Activated CD4-positive, alpha-beta memory T cell treated with anti-CD3 and anti-CD28 coated beads for 36 hours (primary cell): ENCODE data around the gene RBMS3. TPM values are rescaled to one million over a fixed set of nuclear protein-coding genes. Genes with fewer than 3 reads are reported as not detected.
"Not testable (repeated sequence)": the region's sequence is repeated elsewhere in the genome, so short reads cannot be mapped to it uniquely, and the experiment has no call there.

Experiments
- CTCF ChIA-PET: fragments of 350-600 bp; sonication (Branson Sonifier 250); formaldehyde crosslinking; loops from one replicate; lab custom pipeline; 2021; ENCODE audit warnings: antibody characterized with exemption, inconsistent platforms; lab: Charles Lee
- POLR2A ChIA-PET: fragments of 350-600 bp; sonication (Branson Sonifier 250); formaldehyde crosslinking; loops from one replicate; lab custom pipeline; 2021; ENCODE audit warnings: antibody characterized with exemption; lab: Charles Lee
- DNase-seq: peaks from one replicate; pipeline ENCODE4 v3.0.0-alpha.2; 2020
- H3K27ac Mint-ChIP-seq: one replicate; pipeline ENCODE4 v1.8.0; 2021; ENCODE audit warnings: mixed read lengths
- H3K27me3 Mint-ChIP-seq: one replicate; pipeline ENCODE4 v1.8.0; 2021; ENCODE audit warnings: mixed read lengths
- H3K36me3 Mint-ChIP-seq: one replicate; pipeline ENCODE4 v1.8.0; 2021; ENCODE audit warnings: mixed read lengths
- H3K4me1 Mint-ChIP-seq: one replicate; pipeline ENCODE4 v1.8.0; 2021; ENCODE audit warnings: low read depth, mixed read lengths
- H3K4me3 Mint-ChIP-seq: one replicate; pipeline ENCODE4 v1.8.0; 2021; ENCODE audit warnings: mild to moderate bottlenecking, mixed read lengths
- H3K9me3 Mint-ChIP-seq: one replicate; pipeline ENCODE4 v1.8.0; 2021; ENCODE audit warnings: mixed read lengths
- intact Hi-C: fragments of 100-400 bp; cut with micrococcal nuclease; formaldehyde crosslinking; loops from one replicate; pipeline ENCODE4 v1.15.1; 2023
- total RNA-seq, 2 experiments: library from RNA; stranded (reverse); gene quantifications; one replicate each; pipeline ENCODE4 v1.2.3, GENCODE V29; 2021

Gene RBMS3
- total RNA-seq, 2 experiments from 2014 or later = 1.6 TPM

- Mint-ChIP-seq H3K27ac (no peak overlapping the region), H3K4me1 (no peaks in the 10 kb centered on the region), H3K9me3 (peaks cover 9% of the 10 kb centered on the region), H3K27me3 (no peaks in the 10 kb centered on the region), H3K4me3 (no peak overlapping the region), H3K36me3 (no peaks in the 10 kb centered on the region)
- ChIA-PET CTCF (no interaction called here), POLR2A (no interaction called here)
- no peak for DNase-seq
- intact Hi-C loops = no loop called here
Observed at GRCh38 chr3:29389362-29389761, 108.5 kb downstream of the RBMS3 start.

GRCh38 chr3:29392625-29393388 lies 111.9 kb downstream of the RBMS3 start:
- Mint-ChIP-seq H3K4me1 (no peaks in the 10 kb centered on the region), H3K36me3 (no peaks in the 10 kb centered on the region), H3K27ac (no peak overlapping the region), H3K4me3 (no peak overlapping the region), H3K9me3 (peaks cover 9% of the 10 kb centered on the region), H3K27me3 (no peaks in the 10 kb centered on the region)
- intact Hi-C loops = no loop called here
- CTCF ChIA-PET = no interaction called here
- no peak for DNase-seq
- POLR2A ChIA-PET = no interaction called here

- H3K36me3 Mint-ChIP-seq, DNase-seq, H3K27ac Mint-ChIP-seq, intact Hi-C loops, POLR2A ChIA-PET, CTCF ChIA-PET, H3K4me3 Mint-ChIP-seq, H3K9me3 Mint-ChIP-seq, H3K27me3 Mint-ChIP-seq, H3K4me1 Mint-ChIP-seq: not testable (repeated sequence)
Observed at GRCh38 chr3:29393946-29394345, 113.1 kb downstream of the RBMS3 start.

- Mint-ChIP-seq H3K27ac (no peak overlapping the region), H3K36me3 (no peaks in the 10 kb centered on the region), H3K4me1 (no peaks in the 10 kb centered on the region), H3K4me3 (no peak overlapping the region), H3K27me3 (no peaks in the 10 kb centered on the region), H3K9me3 (peaks cover 9% of the 10 kb centered on the region)
- POLR2A ChIA-PET = no interaction called here
- DNase-seq = no peak
- CTCF ChIA-PET = no interaction called here
- intact Hi-C loops = no loop called here
Observed at GRCh38 chr3:29397406-29397805, 116.5 kb downstream of the RBMS3 start.

- CTCF ChIA-PET = no interaction called here
- Mint-ChIP-seq H3K36me3 (no peaks in the 10 kb centered on the region), H3K27me3 (no peaks in the 10 kb centered on the region), H3K4me1 (no peaks in the 10 kb centered on the region), H3K9me3 (peaks cover 3% of the 10 kb centered on the region), H3K4me3 (no peak overlapping the region), H3K27ac (no peak overlapping the region)
- intact Hi-C loops = no loop called here
- DNase-seq = no peak
- POLR2A ChIA-PET = no interaction called here
Observed at GRCh38 chr3:29398787-29399186, 117.9 kb downstream of the RBMS3 start.

GRCh38 chr3:29406291-29406832 lies 125.5 kb downstream of the RBMS3 start:
- no peak overlapping the region for H3K27ac Mint-ChIP-seq
- DNase-seq = no peak
- no peak overlapping the region for H3K4me3 Mint-ChIP-seq
- no peaks in the 10 kb centered on the region for H3K4me1 Mint-ChIP-seq
- ChIA-PET POLR2A (no interaction called here), CTCF (no interaction called here)
- intact Hi-C loops = no loop called here
- H3K9me3 Mint-ChIP-seq = no peaks in the 10 kb centered on the region
- H3K27me3 Mint-ChIP-seq = no peaks in the 10 kb centered on the region
- H3K36me3 Mint-ChIP-seq = no peaks in the 10 kb centered on the region

- Mint-ChIP-seq H3K27ac (no peak overlapping the region), H3K9me3 (no peaks in the 10 kb centered on the region), H3K4me1 (no peaks in the 10 kb centered on the region), H3K36me3 (no peaks in the 10 kb centered on the region), H3K4me3 (no peak overlapping the region), H3K27me3 (no peaks in the 10 kb centered on the region)
- intact Hi-C loops = no loop called here
- ChIA-PET CTCF (no interaction called here), POLR2A (no interaction called here)
- no peak for DNase-seq
Observed at GRCh38 chr3:29408676-29409075, 127.8 kb downstream of the RBMS3 start.

GRCh38 chr3:29409409-29409808 lies 128.5 kb downstream of the RBMS3 start:
- no peak for DNase-seq
- intact Hi-C loops = no loop called here
- no peaks in the 10 kb centered on the region for H3K4me1 Mint-ChIP-seq
- H3K27me3 Mint-ChIP-seq = no peaks in the 10 kb centered on the region
- ChIA-PET CTCF (no interaction called here), POLR2A (no interaction called here)
- H3K9me3 Mint-ChIP-seq = no peaks in the 10 kb centered on the region
- no peak overlapping the region for H3K27ac Mint-ChIP-seq
- no peak overlapping the region for H3K4me3 Mint-ChIP-seq
- H3K36me3 Mint-ChIP-seq = no peaks in the 10 kb centered on the region

- Mint-ChIP-seq H3K27ac (no peak overlapping the region), H3K36me3 (no peaks in the 10 kb centered on the region), H3K4me1 (no peaks in the 10 kb centered on the region), H3K4me3 (no peak overlapping the region), H3K9me3 (no peaks in the 10 kb centered on the region), H3K27me3 (no peaks in the 10 kb centered on the region)
- intact Hi-C loops = no loop called here
- ChIA-PET POLR2A (no interaction called here), CTCF (no interaction called here)
- DNase-seq = no peak
Observed at GRCh38 chr3:29410220-29410619, 129.3 kb downstream of the RBMS3 start.

- Mint-ChIP-seq H3K36me3 (no peaks in the 10 kb centered on the region), H3K4me1 (no peaks in the 10 kb centered on the region), H3K9me3 (no peaks in the 10 kb centered on the region), H3K27ac (no peak overlapping the region), H3K4me3 (no peak overlapping the region), H3K27me3 (no peaks in the 10 kb centered on the region)
- CTCF ChIA-PET = no interaction called here
- no peak for DNase-seq
- POLR2A ChIA-PET = no interaction called here
- intact Hi-C loops = no loop called here
Observed at GRCh38 chr3:29410660-29411405, 130.0 kb downstream of the RBMS3 start.

GRCh38 chr3:29412110-29412509 lies 131.2 kb downstream of the RBMS3 start:
- intact Hi-C loops = no loop called here
- H3K27ac Mint-ChIP-seq = no peak overlapping the region
- no peak overlapping the region for H3K4me3 Mint-ChIP-seq
- no peaks in the 10 kb centered on the region for H3K4me1 Mint-ChIP-seq
- ChIA-PET CTCF (no interaction called here), POLR2A (no interaction called here)
- DNase-seq = no peak
- H3K36me3 Mint-ChIP-seq = no peaks in the 10 kb centered on the region
- H3K9me3 Mint-ChIP-seq = no peaks in the 10 kb centered on the region
- no peaks in the 10 kb centered on the region for H3K27me3 Mint-ChIP-seq

GRCh38 chr3:29414468-29415224 lies 133.8 kb downstream of the RBMS3 start:
- POLR2A ChIA-PET = no interaction called here
- Mint-ChIP-seq H3K4me1 (no peaks in the 10 kb centered on the region), H3K27ac (no peak overlapping the region), H3K36me3 (no peaks in the 10 kb centered on the region), H3K9me3 (no peaks in the 10 kb centered on the region), H3K4me3 (no peak overlapping the region), H3K27me3 (no peaks in the 10 kb centered on the region)
- CTCF ChIA-PET = no interaction called here
- DNase-seq = no peak
- intact Hi-C loops = no loop called here
